SK-N-SH (cell line): ENCODE data around the gene ABHD2.

Experiments used
- CHD2 ChIP-seq: fragments of 150-350 bp; IDR thresholded peaks from 2 replicates; pipeline ENCODE4 v1.6.1; 2018; ENCODE audit warnings: low read length; ENCODE audit not compliant: partially characterized antibody
- EP300 ChIP-seq, 2 experiments: IDR thresholded peaks; 2 replicates each; pipeline versions ENCODE4 v1.4.0 to v1.6.1; 2012; ENCODE audit warnings: borderline replicate concordance in 1 of 2, low read depth in 1 of 2, low read length in 1 of 2
- EZH2phosphoT487 ChIP-seq: fragments of 200-600 bp; sonication (generic); IDR thresholded peaks from 2 replicates; pipeline ENCODE4 v1.6.1; 2017; ENCODE audit warnings: low read depth, mixed run types, mild to moderate bottlenecking, antibody characterized with exemption, moderate library complexity, borderline replicate concordance
- FOSL2 ChIP-seq: IDR thresholded peaks from 2 replicates; pipeline ENCODE4 v1.4.0; 2012; ENCODE audit warnings: low read depth, mild to moderate bottlenecking, moderate library complexity, borderline replicate concordance
- FOXJ3 ChIP-seq: sonication (generic); formaldehyde crosslinking; IDR thresholded peaks from 2 replicates; pipeline ENCODE4 v1.5.1; 2020; ENCODE audit warnings: mild to moderate bottlenecking, missing genetic modification reagents
- GABPA ChIP-seq: IDR thresholded peaks from 2 replicates; pipeline ENCODE4 v1.4.0; 2012; ENCODE audit warnings: low read depth, mild to moderate bottlenecking
- MEF2A ChIP-seq: IDR thresholded peaks from 2 replicates; pipeline ENCODE4 v1.4.0; 2012; ENCODE audit warnings: low read depth, borderline replicate concordance
- POLR2AphosphoS5 ChIP-seq: IDR thresholded peaks from 2 replicates; pipeline ENCODE4 v1.6.1; 2012; ENCODE audit warnings: low read depth, low read length
- RFX5 ChIP-seq: IDR thresholded peaks from 2 replicates; pipeline ENCODE4 v1.6.1; 2012; ENCODE audit warnings: mild to moderate bottlenecking, improper control_type of control experiment, low read length
- TAF1 ChIP-seq: IDR thresholded peaks from 2 replicates; pipeline ENCODE4 v1.6.1; 2012; ENCODE audit warnings: low read depth, mild to moderate bottlenecking, low read length, moderate library complexity, borderline replicate concordance
- YY1 ChIP-seq: IDR thresholded peaks from 2 replicates; pipeline ENCODE4 v1.4.0; 2012; ENCODE audit warnings: low read depth, mild to moderate bottlenecking
- TF ChIP-seq, protein P1 (sequence below): fragments of 200-600 bp; sonication (generic); IDR thresholded peaks from 2 replicates; pipeline ENCODE4 v1.6.1; 2017; ENCODE audit warnings: antibody characterized with exemption, mild to moderate bottlenecking, moderate library complexity
- TF ChIP-seq, protein P2 (sequence below): fragments of 150-350 bp; IDR thresholded peaks from 2 replicates; pipeline ENCODE4 v1.6.1; 2016; ENCODE audit warnings: mild to moderate bottlenecking, low read depth, low read length
- TF ChIP-seq, protein P3 (sequence below): fragments of 150-350 bp; IDR thresholded peaks from 2 replicates; pipeline ENCODE4 v1.6.1; 2017; ENCODE audit warnings: antibody characterized with exemption, low read length, low read depth, borderline replicate concordance

DNA sequence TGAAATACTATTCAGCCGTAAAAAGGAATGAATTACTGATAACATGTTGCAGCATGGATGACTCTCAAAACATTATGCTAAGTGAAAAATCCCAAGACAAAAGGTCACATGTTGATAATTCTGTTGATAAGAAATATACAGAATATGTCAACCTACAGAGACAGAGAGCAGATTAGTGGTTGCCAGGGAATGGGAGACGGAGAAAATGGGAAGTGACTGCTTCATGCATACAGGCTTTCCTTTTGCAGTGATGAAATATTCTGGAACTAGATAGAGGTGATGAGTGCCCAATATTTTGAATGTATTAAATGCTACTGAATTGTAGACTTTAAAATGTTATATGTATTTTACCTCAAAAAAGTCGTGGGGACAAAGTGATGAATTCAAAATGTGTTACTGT lies 56.2 kb downstream of the ABHD2 start:
- TF ChIP-seq EP300 (IDR thresholded peaks at IDR 0.05; ENCODE audit: borderline replicate concordance in 1 of 2, low read depth in 1 of 2, low read length in 1 of 2) (no peak), FOXJ3 (CRISPR knock-in tag) (no peak), RFX5 (no peak), POLR2AphosphoS5 (no peak), TAF1 (no peak), CHD2 (no peak), MEF2A (no peak), EZH2phosphoT487 (no peak), GABPA (no peak), FOSL2 (no peak), YY1 (no peak)
- TF ChIP-seq, protein P1, sequence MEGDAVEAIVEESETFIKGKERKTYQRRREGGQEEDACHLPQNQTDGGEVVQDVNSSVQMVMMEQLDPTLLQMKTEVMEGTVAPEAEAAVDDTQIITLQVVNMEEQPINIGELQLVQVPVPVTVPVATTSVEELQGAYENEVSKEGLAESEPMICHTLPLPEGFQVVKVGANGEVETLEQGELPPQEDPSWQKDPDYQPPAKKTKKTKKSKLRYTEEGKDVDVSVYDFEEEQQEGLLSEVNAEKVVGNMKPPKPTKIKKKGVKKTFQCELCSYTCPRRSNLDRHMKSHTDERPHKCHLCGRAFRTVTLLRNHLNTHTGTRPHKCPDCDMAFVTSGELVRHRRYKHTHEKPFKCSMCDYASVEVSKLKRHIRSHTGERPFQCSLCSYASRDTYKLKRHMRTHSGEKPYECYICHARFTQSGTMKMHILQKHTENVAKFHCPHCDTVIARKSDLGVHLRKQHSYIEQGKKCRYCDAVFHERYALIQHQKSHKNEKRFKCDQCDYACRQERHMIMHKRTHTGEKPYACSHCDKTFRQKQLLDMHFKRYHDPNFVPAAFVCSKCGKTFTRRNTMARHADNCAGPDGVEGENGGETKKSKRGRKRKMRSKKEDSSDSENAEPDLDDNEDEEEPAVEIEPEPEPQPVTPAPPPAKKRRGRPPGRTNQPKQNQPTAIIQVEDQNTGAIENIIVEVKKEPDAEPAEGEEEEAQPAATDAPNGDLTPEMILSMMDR: no peak
- TF ChIP-seq, protein P2, sequence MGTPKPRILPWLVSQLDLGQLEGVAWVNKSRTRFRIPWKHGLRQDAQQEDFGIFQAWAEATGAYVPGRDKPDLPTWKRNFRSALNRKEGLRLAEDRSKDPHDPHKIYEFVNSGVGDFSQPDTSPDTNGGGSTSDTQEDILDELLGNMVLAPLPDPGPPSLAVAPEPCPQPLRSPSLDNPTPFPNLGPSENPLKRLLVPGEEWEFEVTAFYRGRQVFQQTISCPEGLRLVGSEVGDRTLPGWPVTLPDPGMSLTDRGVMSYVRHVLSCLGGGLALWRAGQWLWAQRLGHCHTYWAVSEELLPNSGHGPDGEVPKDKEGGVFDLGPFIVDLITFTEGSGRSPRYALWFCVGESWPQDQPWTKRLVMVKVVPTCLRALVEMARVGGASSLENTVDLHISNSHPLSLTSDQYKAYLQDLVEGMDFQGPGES: no peak
- TF ChIP-seq, protein P3, sequence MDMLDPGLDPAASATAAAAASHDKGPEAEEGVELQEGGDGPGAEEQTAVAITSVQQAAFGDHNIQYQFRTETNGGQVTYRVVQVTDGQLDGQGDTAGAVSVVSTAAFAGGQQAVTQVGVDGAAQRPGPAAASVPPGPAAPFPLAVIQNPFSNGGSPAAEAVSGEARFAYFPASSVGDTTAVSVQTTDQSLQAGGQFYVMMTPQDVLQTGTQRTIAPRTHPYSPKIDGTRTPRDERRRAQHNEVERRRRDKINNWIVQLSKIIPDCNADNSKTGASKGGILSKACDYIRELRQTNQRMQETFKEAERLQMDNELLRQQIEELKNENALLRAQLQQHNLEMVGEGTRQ: no peak
